CD4-positive, alpha-beta T cell treated with Interleukin-21 for 1 hour (primary cell): ENCODE measurements around the gene ARRB1.
"Not testable (repeated sequence)": the region's sequence is repeated elsewhere in the genome, so short reads cannot be mapped to it uniquely, and the experiment has no call there.

Experiments used
- DNase-seq: peaks from one replicate; pipeline ENCODE4 v3.0.0-alpha.2; 2020

Gene ARRB1

DNA sequence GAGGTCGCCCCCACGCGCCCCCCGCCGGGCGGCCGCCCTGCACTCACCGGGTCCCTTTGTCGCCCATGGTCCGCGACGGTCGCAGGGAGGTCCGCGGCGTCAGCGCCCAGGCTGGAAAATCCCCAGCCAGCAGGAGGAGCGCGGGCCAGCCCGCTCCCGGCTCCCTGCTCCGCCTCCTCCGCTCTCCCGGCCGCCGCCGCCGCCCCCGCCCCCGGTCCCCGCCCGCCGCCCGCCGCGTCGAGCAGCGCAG, at the start of gene ARRB1:
Gene ARRB1, minus strand, starts transcription at position 121 of the 250 bp plus-strand sequence. Its CDS starts 54 bp downstream, at position 67.
- DNase-seq, result no peak

DNA sequence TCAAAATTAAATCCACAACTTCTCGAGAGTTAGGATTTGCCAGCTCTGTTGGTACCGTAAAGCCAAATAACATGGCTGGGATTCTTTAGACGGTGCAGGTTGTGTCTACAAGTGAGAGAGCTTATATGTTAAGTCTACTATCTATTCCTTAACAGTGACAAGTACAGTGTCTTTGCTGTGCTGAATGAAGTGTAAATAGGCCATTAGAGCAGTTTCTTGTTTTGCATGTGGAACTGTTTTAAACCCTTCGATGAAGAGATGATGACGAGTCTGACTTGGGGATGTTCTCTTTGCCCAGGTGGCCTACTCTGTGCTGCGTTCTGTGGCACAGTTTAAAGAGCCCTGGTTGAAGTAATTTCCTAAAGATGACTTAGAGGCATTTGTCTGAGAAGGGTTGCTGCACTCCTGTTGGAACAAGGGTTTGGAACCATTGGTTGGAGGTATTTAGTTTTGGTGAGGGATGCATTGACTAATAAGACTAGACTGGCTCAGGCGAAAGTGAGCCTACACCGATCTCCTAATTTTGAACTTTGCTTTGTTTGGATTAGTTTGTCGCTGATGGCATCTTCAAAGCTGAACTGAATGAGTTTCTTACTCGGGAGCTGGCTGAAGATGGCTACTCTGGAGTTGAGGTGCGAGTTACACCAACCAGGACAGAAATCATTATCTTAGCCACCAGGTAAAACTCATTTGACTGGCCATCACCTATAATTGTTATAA, 48.8 kb upstream of the ARRB1 start:
- DNase-seq, result peak; percentile 33

- DNase-seq, result peak; percentile 90
Measured at GRCh38 chr11:75399344-75400145, 48.1 kb upstream of the ARRB1 start, which contains the start of gene RPS3. Gene RPS3, plus strand, starts transcription at chr11:75399518. Its CDS starts 30 bp downstream, at chr11:75399548.

- DNase-seq, result no peak
Measured at GRCh38 chr11:75398906-75399305, 47.4 kb upstream of the ARRB1 start.

DNA sequence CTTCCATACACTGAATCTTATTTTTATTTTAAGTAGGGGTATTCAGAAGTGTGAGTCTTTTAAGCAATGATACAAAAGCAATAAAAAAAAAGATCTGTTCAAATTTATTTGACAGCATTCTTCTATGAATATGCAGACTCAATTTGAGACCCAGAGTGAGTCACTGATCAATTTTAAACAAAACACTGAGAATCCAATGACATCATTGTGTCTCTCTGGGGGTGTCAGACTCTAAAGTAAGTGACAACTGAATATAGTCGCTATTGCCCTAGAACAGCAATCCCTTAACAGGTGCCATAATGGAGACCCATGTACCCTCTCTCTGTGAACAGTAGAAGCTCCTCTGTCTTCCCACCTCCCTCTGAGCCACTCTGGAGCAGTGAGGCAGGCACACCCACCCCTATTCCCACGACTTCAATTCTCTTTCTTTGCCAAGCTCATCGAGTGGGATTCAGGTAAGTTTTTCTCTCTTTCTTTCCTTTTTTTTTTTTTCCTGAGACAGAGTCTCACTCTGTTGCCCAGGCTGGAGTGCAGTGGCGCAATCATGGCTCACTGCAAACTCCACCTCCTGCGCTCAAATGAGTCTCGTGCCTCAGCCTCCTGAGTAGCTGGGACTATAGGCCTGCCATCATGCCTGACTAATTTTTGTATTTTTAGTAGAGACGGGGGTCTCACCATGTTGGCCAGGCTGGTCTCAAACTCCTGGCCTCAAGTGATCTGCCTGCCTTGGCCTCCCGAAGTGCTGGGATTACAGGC, 42.8 kb upstream of the ARRB1 start:
- no peak for DNase-seq

- no peak for DNase-seq
Measured at GRCh38 chr11:75389925-75390324, 38.5 kb upstream of the ARRB1 start.

DNA sequence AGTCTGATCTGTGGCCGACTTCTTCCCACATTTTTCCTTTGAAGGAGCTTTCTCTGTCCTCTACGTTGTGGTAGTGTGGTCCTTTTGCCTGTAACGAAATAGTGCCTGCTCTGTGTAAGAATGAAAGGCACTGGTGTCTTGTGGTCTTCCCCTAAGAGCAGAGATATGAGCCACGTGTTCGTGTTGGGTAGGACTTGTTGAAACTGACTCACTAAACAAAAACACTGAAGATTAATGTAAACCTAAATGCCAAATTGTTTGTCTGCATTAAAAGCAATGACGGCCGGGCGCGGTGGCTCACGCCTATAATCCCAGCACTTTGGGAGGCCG, 37.8 kb upstream of the ARRB1 start:
- DNase-seq, result no peak

DNA sequence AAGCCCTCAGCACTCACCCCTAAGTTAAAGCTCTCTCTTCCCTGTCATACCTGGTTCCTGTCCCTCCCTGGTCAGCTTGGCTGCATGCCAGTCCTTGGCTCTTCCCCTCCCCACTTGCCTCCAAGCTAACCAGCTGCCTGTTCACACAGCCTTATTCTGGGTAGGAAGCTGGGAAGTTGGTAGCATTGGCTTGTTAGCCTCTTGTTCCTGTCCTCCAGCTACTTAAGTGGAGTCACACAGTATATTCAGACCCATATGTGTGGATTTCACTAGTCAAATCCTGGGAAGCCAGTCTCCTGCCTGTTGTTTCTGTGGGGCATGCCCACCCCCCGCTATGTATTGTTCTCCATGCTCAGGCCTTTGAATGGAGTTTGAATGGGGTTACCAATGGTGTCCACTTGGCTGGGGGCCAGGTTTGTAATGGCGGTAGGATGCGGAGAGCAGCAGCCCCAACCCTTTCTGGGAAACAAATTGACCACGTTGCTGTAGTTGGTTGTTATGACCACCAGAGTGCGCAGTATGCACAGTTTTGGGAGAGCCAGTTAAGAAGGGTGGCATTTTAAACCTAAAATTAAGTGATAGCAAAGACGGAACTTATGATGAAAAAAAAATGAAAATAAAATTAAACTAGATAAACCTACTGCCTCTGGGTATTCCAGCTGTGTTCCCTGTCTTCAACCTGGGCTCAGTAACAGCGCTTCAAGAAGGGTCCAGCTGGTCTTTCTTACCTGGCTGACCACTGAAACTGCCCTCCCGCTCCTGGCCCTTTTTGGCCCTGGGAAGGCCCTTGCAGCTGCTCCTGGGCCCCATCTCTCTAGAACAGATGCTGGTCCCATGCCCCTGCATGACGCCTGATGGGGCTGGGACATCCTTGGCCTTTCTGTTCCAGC, 37.2 kb upstream of the ARRB1 start:
- DNase-seq, result peak; percentile 86

DNA sequence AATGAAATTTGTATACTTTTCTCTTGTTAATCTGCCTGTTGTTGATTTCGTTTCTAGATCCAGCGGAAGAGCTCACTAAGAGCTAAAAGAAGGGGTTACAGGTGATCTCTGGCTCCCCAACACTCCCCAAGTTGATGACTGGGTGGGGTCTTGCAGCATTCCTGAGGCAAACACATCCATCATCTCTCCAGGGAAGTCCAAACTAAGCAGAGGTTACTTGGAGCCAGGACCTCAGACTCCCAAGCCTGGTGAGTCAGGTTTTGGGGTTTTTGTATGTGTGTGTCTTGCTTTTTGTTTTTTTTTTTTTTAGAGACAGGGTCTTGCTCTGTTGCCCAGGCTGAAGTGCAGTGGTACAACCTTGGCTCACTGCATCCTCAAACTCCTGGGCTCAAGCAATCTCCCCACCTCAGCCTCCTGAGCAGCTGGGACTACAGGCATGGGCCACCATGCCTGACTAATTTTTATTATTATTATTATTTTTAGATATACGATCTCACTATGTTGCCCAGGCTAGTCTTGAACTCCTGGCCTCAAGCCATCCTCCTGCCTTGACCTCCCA, 36.4 kb upstream of the ARRB1 start:
- no peak for DNase-seq

DNA sequence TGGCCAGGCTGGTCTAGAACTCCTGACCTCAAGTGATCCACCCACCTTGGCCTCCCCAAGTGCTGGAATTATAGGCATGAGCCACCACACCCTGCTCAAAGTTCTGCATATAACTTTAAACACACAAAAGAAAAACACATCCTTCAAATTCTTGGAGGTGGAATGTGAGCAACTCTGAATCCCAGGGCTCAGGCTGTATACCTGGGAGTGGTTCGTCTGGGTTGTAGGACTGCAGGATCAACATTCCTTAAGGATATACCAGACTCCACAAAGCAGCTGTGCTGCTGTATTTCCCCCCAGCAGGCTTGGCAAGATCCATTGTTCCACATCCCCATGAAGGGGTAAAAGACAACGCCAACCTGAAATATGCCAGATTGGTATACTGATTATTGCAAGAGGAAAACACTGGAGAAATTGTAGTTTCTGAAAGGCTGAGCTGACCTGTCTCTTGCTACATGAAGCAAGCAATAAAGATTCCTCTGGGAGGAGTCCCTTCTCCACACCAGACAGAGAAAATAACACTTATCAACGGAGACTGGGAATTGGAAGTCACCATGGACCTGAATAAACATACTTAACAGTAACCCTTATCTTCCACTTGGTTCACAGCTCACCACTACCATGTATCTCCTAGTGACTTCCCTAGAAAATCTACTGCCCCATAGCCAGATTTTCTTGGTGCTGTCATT, 35.6 kb upstream of the ARRB1 start:
- DNase-seq, result no peak

- DNase-seq, result peak; percentile 77
Measured at GRCh38 chr11:75384438-75385080, 33.1 kb upstream of the ARRB1 start.

DNA sequence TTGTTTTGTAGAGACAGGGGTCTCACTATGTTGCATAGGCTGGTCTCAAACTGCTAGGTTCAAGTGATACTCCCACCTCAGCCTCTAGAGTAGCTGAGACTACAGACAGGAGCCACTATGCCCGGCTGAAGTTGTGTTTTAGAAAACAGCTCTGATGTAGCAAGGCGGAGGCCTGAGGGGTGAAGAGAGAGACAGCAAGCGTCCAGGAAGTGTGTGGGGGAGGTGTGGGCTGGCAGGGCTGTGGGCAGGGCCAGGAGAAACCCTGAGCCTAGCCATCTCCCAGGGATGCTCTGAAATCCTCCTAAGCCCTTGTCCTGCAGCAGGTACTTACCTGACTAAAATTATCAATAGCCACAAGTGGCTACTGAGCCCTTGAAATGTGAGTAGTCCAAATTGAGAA, 31.8 kb upstream of the ARRB1 start:
- DNase-seq, result peak; percentile 49

DNA sequence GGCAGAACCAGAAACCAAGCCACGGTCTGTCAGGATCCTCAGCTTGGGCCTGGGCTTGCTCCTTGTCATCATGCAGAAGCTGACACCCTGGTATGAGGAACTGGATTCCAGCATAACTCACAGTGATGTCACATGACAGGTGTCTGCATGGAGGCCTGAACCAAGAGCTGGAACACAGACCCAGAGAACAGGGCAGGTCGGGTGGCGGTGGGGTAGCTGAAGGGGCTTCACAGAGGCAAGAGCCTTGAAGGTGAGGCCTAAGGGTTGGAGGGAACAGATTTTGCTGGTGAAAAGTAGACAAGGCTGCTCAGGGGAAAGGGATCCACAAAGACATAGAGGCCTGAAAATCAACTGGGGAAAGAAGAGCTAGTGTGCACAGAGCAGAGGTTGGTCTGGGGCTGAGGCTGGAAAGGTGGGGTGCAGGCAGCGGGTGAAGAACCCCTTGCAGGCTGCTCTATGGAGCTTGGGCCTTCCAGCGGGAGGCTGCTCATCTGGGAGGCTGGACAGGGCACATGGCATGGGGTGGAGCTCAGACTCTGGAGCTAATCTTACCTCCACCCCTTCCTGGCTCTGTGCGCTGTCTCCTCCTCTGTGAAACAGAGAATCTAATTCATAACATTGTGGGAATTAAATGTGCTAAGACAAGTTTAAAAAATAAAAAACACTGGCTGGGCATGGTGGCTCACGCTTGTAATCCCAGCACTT, 29.4 kb upstream of the ARRB1 start:
- no peak for DNase-seq

GRCh38 chr11:75380245-75380644, 28.8 kb upstream of the ARRB1 start:
- DNase-seq, result no peak

DNA sequence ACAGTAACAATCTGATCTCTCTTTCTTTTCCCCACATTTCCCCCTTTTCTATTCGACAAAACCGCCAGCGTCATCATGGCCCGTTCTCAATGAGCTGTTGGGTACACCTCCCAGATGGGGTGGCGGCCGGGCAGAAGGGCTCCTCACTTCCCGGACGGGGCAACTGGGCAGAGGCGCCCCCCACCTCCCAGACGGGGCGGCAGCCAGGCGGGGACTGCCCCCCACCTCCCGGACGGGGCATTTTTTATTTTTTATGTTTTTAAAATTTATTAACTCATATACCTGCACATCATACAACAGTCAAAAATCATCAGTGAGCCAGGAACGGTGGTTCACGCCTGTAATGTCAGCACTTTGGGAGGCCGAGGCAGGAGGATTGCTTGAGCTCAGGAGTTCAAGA, 27.3 kb upstream of the ARRB1 start:
- not testable (repeated sequence) for DNase-seq

- no peak for DNase-seq
Measured at GRCh38 chr11:75376175-75376574, 24.7 kb upstream of the ARRB1 start.

DNA sequence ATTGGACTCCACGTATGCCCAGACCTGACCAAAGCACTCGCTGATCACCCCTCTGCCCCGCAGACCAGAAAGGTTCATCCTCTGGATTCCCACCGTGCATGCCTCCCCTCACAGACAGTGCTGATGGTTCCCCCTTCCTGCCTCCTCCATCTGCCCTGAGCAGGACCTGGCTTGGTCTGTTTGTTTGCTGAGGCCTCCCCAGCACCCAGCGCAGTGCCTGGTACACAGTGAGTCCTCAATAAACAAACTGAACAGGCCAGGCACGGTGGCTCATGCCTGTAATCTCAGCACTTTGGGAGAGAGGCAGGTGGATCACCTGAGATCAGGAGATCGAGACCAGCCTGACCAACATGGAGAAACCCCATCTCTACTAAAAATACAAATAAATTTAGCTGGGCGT, 24.2 kb upstream of the ARRB1 start:
- DNase-seq, result no peak

DNA sequence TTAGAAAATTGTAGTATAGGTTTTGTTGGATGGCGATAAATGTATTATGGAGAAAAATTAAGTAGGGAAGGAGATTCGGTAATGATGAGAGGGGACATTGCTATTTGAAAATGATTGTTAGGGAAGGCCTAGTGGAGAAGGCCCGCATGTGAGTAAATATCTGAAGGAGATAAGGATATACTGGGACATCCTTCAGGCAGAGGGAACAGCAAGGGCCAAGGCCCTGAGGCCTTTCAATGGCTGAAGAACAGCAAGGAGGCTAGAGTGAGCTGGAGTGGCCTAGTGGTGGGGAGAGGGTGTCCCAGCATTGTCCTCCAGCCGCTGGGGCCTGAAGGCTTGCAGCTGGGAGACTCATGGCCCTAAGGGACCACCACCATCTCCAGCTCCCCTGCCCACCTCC, 23.2 kb upstream of the ARRB1 start:
- no peak for DNase-seq

- no peak for DNase-seq
Measured at GRCh38 chr11:75373201-75373600, 21.7 kb upstream of the ARRB1 start.

- DNase-seq, result no peak
Measured at GRCh38 chr11:75371949-75372876, 20.8 kb upstream of the ARRB1 start.
